NOMO-1 treated with dmso at 0.1 percent for 144 hours (cell line): ENCODE data around the gene NMNAT1.
A peak's percentile ranks its signal among the peaks of the same experiment; 100 is the strongest.
"Not testable (repeated sequence)": the region's sequence is repeated elsewhere in the genome, so short reads cannot be mapped to it uniquely, and the experiment has no call there.

Experiments used
- DNase-seq: peaks from one replicate; lab custom pipeline; 2025; ENCODE audit not compliant: unreplicated experiment; lab: John Stamatoyannopoulos, UW

NMNAT1 gene

DNA sequence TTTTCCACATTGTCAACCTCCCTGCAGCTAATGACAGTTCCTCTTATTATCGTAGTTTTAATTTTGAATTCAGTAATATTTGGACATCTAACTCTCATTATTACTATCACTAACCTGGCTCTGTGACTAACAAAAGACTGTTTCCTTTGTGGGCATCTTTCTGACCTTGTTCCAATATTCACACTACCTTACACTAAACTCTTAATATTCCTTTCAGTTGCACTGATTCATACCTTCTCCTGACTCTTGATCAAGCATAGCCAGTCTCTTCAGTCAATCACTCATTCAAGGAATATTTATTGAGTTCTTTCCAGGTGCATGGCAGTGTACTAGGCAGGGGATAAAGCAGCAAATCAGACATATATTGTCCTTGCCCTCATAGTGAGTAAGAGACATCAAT lies 25.4 kb upstream of the NMNAT1 start:
- DNase-seq = no peak

DNA sequence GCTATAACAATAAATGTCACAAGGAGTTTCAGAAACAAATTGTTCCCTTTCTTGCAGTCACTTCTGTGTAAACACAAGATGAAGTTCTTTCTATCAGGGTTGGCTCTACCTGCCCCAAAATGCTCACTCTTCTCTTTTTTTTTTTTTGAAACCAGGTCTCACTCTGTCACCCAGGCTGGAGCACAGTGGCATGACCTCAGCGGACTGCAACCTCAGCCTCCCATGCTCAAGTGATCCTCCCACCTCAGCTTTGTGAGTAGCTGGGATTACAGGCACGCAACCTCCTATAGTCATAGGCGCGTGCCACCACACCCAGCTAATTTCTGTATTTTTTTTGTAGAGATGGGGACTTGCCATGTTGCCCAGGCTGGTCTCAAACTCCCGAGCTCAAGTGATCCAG lies 22.7 kb upstream of the NMNAT1 start:
- no peak for DNase-seq

DNA sequence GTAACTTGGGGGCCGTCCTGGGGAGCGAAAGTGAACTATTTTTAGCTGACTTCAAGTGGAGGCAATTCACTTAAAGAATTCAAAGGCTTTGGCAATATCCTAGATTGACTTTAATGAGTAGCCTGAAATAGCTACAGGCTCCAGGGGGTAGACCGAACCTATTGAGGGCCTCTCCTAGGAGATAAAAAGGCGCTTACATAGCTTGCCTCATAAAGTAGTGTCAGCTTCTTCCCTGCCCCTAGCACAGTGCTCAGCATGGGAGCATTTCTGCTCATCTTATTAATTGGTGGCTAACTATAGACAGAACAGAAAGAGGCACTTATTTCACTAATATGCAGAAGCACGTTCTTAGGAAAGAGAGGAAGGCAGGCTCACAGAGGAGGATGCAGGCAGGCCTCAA lies 20.9 kb upstream of the NMNAT1 start:
- peak; percentile 10 for DNase-seq

DNA sequence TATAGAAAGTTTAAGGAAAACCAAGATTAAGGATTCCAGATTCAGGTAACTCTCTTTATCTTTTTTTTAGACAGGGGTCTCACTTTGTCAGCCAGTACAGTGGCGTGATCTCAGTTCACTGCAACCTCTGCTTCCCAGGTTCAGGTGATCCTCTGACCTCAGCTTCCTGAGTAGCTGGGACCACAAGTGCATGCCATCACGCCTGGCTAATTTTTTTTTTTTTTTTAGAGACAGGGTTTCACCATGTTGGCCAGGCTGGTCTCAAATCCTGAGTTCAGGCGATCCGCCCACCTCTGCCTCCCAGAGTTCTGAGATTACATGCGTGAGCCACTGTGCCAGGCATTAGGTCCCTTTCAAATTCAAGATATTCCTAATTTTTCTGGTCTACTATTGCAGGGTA lies 16.0 kb upstream of the NMNAT1 start:
- no peak for DNase-seq

DNA sequence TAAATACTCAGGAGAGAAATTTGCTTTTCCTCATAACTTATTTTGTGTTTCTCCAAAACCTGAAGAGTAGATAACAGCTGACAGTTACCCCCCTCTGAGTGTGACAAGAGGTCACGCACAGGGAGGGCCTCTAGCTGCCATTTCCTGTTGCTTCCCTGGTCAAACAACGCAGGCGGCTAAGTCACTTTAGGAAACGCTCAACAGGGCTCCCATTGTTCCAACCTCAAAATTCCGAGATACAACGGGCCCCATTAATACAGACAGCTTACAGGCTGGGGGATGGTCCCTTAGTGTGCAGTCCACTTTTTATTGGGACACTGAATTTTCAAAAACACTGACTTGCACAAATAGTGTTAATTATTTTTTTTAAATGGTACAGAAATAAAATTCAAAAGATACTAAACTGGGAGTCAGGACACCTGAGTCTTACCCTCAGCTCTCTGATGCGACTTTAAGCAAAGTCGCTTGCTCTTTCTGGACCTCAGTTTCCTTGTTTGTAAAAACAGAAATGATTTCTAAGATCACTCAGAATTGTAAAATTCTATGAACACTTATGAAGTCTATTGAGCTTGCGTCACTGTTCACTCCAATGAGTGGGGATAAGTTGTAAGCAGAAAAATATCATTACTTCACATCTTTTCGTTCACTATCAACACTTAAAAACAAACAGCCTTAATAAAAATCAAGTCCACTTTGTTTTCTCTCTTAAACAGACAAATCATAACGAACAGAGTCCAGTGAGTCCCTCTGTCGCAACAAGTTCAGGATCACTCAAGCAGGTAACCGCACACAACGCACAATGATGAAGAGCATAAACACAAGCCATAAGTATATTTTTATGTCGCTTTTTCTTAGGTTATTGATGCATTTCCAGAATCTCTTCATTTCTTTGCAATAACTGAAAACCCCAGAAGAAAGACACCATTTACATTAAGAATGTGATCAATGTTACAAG lies 13.6 kb upstream of the NMNAT1 start:
- DNase-seq = no peak

DNA sequence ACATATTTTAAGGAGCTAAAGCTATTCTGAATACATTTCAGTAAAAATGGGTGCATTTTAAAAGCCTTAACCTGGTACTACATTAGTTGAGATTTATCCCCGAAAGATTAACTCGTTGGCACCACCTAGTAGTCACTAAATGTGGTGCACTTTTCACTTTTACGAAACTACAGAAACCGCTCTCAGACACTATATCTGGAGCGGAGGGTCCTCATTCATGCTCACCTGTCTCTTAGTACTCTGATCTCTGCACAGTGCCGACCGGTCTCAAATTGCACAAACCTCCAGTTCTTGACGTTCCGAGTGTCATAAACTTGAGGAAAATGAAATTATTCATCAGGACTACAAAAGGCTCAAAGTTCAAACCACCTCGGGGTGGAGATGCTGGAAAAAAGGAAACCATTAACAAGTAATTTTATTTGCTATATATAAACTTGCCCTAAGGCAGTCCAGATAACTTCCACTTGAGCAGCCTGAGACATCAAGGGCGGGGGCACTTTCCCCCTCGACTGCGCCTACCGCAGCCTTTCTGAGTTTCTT lies 806 bp upstream of the NMNAT1 start:
- peak; percentile 22 for DNase-seq

DNA sequence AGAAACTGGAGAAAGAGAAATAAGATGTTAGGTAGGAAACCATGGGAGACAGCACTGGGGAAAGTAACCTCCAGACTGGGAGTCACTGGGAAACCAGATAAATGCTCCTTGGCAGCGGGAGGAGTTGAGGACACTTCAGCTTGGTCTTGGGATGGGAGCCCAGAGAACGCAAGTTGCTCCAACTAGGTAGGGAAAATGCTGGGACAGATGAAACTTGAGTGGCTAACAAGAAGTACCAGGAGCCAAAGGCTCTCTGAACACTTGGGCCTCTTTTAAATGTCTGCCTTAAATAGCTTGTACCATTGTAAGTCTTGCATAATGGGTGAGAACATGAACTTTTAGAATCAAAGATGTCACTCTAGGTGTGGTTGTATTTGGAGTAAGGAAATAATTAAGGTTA lies 3.0 kb downstream of the NMNAT1 start:
- no peak for DNase-seq

DNA sequence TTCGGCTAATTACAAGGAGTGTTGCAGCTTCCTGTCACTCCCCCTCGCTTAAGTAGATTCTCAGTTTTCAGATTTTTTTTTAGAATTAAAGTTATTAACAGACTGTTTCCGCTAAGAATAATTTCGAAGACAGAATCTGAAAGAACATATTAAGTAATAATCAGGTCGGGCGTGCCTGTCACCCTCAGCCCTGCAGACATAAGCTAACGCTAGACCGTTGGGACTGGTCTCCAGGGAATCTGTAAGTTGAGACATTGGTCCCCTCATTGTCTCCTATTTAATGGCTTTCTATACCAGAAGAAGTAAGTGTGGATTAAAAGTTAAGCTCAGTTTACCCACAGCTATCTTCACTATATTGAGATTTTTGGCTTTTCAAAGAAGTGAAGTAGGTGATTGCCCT lies 14.5 kb downstream of the NMNAT1 start:
- no peak for DNase-seq

DNA sequence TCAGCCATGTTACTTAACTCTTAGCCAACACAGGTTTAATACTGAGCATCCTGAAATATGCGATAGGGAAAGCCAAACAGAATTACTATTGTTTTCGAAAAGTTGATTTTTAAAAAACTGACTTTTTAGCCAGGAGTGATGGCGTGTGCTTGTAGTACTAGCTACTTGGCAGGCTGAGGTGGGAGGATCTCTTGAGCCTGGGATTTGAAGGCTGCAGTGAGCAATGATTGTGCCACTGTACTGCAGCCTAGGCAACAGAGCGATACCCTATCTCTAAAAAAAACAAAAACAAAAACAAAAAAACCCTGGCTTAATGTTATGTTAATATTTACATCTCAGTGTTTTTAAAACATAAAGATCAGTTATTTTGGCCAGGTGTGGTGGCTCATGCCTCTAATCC lies 16.7 kb downstream of the NMNAT1 start:
- DNase-seq = no peak

DNA sequence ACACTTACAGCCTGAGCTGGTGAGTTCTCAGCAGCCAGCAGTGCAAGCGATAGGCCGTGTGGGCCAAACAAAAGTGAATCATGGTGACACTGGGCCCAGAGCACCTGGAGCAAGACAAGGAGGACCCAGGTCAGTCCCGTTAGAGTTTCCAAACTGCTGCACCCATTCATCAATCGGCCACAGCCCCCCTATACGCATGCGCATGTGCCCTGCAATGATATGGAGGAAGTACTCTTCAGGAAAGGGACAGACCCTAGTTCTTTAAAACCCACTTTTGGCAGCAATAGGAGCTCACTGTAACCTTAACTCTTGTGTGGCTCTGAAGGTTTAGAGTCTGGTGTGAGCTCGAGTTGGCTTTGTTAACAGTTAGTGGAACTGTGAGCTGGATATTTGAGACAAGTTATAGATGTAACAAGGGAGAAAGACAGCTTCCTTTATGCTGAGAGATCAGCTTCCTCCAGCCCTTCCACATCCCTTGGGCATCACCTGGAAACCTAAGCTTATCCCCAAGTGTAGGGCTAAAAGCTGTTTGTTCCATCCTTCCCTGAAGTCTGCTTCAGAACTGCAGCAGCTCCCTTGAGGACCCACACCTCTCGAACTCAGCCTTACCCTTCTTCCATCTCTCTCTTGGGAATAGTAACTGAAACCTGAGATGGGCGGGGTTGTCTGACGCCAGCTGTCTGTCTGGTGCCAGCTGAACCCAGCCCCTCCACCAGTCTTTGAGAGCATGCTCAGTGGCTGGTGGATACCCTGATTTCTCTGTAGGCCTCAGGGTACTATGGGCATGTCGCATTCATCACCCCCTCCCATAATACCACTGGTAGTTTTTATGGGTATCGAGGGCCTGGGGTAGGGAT lies 17.7 kb downstream of the NMNAT1 start:
- no peak for DNase-seq

DNA sequence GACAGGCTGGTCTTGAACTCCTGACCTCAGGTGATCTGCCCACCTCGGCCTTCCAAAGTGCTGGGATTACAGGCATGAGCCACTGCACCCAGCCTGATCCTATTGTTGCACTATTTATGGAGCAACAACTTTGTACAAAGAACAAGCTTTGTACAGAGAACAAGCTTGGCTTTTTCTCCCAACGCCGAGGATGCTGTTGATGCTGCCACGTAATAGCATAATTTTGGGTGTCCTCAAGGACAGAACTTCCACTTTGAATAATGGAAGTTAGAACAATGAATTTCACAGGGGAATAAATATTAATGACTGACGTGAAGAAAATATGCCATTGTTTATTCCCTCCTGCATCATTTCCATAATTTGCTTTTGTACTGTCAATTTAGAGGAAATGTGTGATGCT lies 41.0 kb downstream of the NMNAT1 start:
- no peak for DNase-seq

DNA sequence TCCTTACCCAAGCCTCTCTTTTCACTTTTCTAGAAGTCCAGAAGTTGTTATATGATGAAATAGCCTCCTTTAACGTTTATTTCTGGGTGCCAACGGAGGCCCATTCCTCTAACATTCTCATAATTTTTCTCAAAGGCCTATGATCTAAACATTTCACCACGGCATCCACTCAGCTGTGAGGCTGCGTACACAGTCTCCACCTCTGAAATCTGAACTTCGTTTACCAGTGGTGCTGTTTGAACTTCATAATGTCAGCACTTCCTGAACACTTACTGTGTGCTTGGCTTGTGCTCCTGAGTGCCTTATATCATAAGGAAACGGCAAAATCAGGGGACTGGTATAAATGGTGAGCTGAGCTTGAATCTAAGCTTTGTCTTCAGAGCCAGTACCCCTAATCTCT lies 41.7 kb downstream of the NMNAT1 start:
- no peak for DNase-seq

DNA sequence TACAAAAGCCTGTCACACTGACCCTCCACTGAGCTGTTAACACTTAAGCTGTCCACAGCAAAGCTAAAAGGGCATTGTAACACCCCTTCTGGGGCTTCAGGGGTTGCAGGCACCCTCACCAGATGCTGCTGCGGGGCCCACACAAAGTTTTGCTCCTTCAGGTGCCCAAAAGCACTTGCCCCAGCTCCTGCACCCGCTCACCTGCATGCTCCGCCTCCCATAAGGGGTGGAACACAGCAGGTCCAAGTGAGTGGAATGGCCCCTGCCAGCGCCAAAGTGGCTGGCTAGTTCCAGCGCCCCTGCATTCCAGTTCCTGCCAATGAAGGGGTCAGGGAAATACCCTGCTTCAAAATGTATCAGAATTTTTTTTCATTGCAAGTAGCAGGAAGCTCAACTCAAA lies 46.5 kb downstream of the NMNAT1 start:
- DNase-seq = no peak

DNA sequence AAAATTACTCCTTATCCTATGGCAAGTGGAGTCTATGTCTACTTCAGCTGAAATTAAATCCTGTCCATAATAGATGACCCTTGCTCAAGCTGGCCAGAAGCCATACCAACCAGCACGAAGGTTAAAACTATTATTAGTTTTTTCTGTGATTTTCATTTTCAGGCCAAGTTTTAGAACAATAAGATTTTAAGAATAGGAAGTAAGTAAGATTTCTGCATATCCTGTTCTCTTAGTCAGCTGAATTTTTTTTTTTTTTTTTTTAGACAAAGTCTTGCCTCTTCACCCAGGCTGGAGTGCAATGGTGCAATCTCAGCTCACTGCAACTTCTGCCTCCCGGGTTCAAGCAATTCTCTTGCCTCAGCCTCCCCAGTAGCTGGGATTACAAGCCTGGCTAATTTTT lies 47.7 kb downstream of the NMNAT1 start:
- peak; percentile 9 for DNase-seq

DNA sequence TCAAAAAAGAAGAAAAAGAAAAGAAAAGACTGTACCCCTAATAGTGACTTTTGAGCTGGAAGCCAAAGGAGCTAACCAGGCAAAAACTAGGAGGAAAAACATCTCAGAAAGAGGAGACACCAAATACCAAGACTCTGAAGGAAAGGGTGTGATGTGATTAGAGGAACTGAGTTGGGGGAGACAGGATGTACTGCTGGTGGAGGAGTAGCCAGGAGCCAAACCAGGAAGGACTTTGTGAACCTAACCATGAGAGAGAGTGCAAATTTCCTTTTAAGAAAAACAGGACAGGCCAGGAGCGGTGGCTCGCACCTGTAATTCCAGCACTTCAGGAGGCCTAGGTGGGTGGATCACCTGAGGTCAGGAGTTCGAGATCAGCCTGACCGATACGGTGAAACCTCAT lies 49.6 kb downstream of the NMNAT1 start:
- no peak for DNase-seq

DNA sequence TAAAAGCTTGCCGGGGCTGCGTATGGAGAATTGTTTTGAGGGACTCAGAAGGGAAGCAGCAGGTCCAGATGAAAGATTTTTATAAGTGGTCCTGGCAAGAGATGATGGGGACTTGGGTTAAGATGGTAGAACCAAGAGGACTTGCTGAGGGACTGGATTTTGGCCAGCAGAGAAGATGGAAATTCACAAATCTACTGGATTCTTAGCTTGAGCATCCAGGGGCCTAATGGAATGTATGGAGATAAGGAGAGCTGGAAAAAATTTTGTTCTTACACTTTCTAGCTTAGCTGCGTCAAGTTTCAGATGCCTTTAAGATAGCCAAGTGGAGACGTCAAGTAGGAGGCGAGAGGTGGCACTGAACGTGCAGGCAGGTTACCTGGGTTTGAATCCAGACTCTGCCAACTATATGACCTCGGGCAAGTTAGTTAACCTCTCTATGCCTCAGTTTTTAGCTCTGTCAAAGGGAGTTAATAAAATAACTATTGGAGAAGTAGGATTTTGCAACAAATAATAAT lies 50.3 kb downstream of the NMNAT1 start:
- DNase-seq = no peak

DNA sequence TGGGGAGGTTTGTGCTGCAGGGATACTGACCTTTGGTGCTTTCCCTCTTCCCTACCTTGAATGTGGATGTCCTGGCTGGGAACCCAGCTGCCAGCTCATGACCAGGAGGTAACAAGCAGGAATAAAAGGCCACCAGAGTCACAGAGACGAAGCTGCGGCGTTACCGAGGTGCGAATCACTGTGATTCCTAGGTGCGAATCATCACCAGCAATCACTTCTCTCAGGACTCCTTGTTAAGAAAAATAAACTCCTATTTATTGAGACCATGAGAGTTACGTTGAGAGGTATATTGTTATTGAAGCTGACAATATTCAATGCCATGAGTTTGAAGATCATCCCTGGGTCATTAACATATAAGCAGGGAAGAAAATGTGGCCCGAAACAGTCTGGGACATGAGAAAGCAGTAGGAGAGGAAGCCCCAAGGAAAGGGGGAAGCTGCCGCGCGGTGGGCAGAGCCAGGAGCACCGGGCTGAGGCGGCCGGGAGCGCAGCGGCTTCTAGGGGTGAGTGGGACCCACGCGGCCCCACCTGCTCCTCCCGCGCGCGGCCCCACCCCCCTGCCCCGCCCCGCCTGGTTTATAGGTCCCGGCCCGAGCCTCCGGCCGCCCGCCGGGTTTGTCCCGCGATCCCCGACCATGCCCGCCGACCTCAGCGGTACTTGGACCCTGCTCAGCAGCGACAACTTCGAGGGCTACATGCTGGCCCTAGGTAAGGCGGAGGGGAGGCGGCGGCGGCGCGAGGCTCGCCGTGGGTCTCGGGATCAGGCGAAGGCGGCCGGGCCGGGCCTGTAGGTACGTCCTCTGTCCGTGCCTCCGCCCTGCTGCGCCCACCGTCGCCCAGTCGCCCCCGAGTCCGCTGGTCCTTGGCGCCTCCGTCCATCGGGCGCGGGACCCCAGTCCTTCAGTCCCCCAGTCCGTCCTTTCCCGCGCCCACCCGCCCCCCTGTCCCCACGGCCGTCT lies 53.6 kb downstream of the NMNAT1 start, which contains the start of gene RBP7:
RBP7 (plus strand) TSS at position 605 of the 959 bp plus-strand sequence; CDS start at position 636, 31 bp downstream.
- DNase-seq = peak; percentile 25

DNA sequence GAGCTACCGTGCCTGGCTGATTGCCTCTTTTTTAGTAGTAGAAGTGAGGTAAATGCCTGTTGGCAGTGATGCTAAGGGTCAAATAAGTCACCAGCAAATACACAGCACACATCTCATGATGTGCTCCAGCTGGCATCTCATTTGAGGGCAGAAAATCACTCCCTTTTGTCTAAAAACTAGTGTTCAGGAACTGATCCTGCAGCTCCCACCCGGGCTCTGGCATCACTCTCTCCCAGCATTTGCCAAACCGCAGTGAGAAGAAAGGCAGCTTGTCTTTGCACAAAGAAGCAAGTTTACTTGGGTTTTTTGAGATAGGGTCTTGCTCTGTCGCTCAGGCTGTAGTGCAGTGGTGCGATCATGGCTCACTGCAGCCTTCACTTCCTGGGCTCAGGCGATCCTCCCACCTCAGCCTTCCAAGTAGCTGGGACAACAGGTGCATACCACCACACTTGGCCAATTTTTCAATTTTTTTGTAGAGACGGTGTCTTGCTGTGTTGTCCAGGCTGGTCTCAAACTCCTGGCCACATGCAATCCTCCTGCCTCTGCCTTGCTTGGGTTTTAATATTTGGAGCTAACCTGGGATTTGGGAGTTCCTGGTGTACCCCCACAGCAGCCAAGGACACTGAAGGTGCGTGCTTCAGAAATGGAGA lies 57.9 kb downstream of the NMNAT1 start:
- no peak for DNase-seq

DNA sequence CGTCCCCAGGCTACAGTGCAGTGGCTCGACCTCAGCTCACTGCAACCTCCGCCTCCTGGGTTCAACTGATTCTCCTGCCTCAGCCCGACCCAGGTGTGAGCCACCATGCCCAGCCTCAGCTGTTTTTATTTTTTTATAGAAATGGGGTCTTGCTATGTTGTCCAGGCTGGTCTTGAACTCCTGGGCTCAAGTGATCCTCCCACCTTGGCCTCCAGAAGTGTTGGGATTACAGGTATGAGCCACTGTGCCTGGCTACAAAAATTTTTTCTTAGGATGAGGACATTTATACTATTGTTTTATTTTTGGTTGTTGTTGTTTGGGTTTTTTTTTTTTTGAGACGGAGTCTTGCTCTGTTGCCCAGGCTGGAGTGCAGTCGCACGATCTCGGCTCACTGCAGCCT lies 62.0 kb downstream of the NMNAT1 start:
- not testable (repeated sequence) for DNase-seq

DNA sequence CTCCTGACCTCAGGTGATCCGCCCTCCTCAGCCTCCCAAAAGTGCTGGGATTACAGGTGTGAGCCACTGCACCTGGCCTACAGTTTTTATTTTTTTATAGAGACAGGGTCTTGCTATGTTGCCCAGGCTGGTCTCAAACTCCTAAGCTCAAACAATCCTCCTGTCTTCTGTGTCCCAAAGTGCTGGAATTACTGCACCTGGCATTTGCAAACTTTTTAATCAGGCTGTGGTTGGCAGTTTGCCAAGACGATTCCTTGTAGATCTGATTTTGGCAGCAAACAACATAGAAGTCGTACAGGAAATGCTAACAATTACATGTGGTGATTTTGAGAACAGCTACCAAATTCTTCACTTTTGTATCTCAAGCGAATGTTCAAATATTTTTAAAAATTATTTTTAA lies 63.9 kb downstream of the NMNAT1 start:
- DNase-seq = no peak
